NOMO-1 treated with dmso at 0.1 percent for 144 hours (cell line): ENCODE data around the gene ERBB2.

Experiments used
- DNase-seq: peaks from one replicate; lab custom pipeline; 2025; ENCODE audit not compliant: unreplicated experiment; lab: John Stamatoyannopoulos, UW

ERBB2 gene

GRCh38 chr17:39665642-39666224, 34.1 kb upstream of the ERBB2 start:
- no peak for DNase-seq

DNA sequence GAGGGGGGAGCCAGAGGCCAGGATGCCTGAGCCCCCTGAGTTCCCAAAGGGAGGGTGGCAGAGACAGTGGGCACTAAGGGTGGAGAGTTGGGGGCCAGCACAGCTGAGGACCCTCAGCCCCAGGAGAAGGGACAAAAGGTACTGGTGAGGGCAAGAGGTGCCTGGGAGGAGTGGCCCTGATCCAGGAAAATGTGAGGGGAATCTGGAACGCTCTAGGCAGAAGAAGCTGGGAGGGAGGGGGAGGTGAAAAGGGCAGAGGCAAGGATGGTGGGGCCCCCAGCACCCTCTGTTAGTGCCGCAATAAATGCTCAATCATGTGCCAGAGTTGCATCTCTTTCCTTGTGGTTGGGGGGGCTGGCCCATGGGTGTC, 33.6 kb upstream of the ERBB2 start:
- DNase-seq = no peak

DNA sequence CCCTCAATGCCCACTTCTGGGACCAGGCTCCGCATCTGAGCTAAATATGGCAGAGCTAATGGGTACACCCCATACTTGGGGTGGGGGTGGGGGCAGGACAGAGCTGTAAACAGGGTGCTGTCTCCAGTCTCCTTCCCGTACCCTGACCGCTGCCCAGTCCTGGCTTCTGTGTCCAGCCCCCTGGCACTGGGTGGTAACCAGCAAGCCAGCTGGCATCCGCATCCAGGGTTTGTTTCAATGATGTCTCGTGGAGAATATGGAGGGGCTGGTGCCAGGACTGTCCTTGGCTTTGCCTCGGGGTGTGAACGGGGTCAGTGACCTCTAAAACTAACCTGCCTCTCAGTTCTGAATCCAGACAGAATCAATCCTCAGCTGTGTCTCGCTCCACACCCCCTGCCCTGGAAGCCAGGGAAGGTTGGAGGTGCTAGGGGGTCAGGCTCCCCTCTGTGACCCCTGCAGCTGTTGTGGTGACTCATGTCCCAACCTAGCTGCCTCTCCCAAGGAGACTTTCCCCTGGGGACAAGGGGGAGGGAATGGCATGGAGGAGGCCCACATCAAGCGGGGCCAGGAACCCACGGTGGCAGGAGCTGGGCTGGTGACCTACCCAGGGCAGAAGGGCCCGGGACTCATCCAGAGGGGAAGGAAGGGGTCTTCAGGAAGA, 33.1 kb upstream of the ERBB2 start:
- DNase-seq = no peak

DNA sequence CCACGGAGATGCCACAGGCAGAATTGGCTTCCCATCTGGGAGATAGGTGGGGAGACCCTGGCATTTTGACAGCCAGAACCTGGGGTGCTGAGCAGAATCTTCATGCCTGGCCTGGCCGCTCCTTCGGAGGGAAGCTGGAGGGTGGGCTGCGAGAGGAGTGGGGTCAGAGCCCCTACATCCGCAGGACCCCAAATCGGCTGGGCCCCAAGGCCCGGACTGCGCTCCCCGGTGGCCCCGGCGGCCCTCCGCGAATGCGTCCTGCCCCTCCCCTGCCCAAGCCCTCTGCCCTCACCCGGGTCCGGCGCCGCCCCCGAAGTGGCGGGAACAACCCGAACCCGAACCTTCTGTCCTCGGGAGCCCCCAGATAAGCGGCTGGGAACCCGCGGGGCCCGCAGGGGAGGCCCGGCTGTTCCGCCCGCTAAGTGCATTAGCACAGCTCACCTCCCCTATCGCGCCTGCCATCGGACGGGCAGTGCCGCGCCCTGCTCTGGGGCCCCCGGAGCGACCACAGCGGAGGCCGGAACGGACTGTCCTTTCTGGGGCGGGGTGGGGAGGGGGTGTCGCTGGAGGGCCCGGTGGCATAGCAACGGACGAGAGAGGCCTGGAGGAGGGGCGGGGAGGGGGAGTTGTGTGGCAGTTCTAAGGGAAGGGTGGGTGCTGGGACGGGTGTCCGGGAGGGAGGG, 32.5 kb upstream of the ERBB2 start:
- no peak for DNase-seq

DNA sequence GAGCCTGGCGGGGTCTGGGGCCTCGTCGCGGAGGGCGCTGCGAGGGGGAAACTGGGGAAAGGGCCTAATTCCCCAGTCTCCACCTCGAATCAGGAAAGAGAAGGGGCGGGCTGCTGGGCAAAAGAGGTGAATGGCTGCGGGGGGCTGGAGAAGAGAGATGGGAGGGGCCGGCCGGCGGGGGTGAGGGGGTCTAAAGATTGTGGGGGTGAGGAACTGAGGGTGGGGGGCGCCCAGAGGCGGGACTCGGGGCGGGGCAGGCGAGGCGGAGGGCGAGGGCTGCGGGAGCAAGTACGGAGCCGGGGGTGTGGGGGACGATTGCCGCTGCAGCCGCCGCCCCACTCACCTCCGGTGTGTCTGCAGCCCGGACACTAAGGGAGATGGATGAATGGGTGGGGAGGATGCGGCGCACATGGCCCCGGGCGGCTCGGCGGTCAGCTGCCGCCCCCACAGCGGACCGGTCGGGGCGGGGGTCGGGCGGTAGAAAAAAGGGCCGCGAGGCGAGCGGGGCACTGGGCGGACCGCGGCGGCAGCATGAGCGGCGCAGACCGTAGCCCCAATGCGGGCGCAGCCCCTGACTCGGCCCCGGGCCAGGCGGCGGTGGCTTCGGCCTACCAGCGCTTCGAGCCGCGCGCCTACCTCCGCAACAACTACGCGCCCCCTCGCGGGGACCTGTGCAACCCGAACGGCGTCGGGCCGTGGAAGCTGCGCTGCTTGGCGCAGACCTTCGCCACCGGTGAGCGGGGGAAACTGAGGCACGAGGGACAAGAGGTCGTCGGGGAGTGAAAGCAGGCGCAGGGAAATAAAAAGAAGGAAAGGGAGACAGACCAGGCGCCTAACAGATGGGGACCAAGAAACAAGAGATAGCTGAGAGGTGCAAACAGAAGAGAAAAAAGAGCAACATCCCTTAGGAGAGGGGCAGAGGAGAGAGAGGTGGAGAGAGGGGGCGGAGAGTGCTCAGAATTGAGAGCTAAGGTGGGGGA, 31.6 kb upstream of the ERBB2 start, which contains the start of gene PNMT:
PNMT (plus strand) TSS at position 509 of the 980 bp plus-strand sequence; CDS start at position 532, 23 bp downstream.
- no peak for DNase-seq

- no peak for DNase-seq
Observed at GRCh38 chr17:39669897-39670735, 29.7 kb upstream of the ERBB2 start.

DNA sequence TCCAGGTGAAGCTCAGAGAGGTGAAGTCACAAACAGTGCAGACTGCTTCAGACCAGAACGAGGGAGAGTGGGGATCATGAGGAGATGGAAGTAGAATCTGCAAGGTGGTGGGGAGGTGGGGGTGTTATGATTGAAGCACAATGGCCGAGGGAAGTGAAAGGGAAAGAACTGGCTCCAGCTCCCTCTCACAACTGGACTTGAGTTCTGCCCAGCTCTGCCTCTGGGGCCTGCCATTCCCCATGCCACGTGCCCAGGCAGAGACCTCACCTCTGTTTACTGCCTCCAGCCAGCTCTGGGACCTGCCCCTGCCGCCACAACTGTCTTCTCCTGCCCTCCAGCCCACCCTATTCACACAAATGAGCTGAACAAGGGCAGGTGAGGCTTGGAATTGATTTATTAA, 29.1 kb upstream of the ERBB2 start:
- DNase-seq = no peak

DNA sequence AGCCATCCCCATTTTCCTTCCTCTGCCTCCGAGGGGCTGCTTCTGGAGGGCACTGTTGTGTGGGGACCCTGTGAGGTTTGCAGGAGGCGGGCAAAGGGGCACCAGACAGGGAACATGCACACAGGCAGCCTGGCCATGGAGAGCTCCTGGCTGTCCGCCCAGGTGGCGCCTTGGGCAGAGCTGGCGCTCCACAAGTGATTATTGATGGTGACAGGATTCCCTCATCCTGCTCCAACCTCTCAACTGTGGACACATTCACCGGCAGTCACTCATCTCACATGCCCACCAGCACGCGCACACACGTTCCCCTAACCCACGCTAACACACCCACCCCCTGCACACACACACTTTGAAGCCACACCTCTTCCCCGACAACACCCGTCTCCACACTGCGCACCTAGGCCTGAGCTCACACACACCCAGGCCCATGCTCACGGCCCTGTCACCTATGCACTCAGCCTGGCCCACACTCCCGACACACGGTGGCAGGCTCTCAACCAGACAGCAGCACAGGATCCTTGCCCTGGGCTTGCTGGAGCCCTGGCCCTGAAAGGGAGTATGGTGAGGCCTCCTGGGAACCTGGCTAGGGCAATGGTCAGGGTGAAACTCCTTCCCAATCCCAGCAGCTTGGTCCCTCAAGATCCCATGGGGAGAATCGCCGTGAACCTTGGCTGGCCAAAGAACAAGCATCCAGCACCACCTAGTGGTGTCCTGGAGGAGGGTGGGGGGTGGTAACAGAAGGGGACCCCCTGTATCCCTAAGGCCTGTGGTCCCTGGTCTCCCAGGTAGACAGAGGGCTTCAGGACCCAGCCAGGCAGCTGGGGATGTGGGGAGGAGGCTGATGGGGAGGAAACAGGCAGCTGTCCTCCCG, 28.0 kb upstream of the ERBB2 start:
- DNase-seq = no peak

GRCh38 chr17:39672522-39673334, 27.1 kb upstream of the ERBB2 start:
- DNase-seq = no peak

GRCh38 chr17:39673335-39674081, 26.4 kb upstream of the ERBB2 start:
- no peak for DNase-seq

DNA sequence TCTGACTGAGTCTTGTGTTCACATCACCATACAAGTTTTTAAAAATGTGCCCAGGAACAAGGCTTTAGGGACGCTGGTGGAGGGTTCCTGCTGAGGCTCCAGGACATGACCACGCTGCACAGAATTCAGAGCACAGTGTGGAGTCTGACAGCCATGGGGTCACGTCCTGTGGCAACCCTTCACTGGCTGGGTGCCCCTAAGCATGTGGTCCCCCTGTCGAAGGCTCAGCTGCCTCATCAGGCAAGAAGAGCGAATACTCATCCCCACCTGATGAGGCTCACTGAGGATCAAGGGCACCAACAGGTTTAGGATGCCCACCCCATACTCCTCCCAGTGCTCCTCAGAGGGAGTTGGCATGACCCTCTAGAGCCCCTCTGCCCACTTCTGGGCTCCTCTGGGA, 25.7 kb upstream of the ERBB2 start:
- DNase-seq = no peak

- no peak for DNase-seq
Observed at GRCh38 chr17:39674702-39675389, 25.0 kb upstream of the ERBB2 start.

- no peak for DNase-seq
Observed at GRCh38 chr17:39675390-39676082, 24.3 kb upstream of the ERBB2 start.

- DNase-seq = no peak
Observed at GRCh38 chr17:39676198-39676819, 23.6 kb upstream of the ERBB2 start.

DNA sequence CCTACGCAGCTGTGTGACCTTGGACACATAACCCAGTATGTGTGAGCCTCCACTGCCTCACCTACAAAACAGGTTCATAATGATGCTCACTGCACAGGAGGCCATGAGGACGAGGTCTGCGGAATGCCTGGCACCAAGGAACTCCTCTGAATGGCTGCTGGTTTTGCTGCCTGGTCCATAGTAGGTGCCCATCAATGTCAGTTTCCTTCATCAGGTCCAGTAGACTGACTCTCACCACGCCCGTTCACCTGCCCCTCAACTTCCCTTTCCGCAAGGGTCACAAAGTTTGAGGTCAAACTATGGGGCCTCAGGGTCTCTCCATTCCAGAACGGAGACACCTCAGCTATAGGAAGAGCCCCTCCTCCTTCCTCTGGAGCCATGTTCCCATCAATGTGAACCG, 22.8 kb upstream of the ERBB2 start:
- no peak for DNase-seq
